ENCODE data around the gene HSPG2.
"Not testable (repeated sequence)": the region's sequence is repeated elsewhere in the genome, so short reads cannot be mapped to it uniquely, and the experiment has no call there.

Gene HSPG2

GRCh38 chr1:21955501-21956281, 18.6 kb upstream of the HSPG2 start:
- DNase-seq: no peak

- no peak for DNase-seq
These were observed 17.9 kb upstream of the HSPG2 start for GRCh38 chr1:21955058-21955457.

- DNase-seq: no peak
These were observed 15.8 kb upstream of the HSPG2 start for GRCh38 chr1:21952786-21953520.

GRCh38 chr1:21951226-21951870, 14.2 kb upstream of the HSPG2 start:
- no peak for DNase-seq

GRCh38 chr1:21950734-21951133, 13.6 kb upstream of the HSPG2 start:
- no peak for DNase-seq

- no peak for DNase-seq
These were observed 9.9 kb upstream of the HSPG2 start for GRCh38 chr1:21946836-21947587.

GRCh38 chr1:21944733-21945073, 7.6 kb upstream of the HSPG2 start:
- no peak for DNase-seq

- not testable (repeated sequence) for DNase-seq
These were observed 6.0 kb upstream of the HSPG2 start for GRCh38 chr1:21942959-21943640.

- no peak for DNase-seq
These were observed 5.4 kb upstream of the HSPG2 start for GRCh38 chr1:21942464-21942863.

GRCh38 chr1:21941370-21941769, 4.3 kb upstream of the HSPG2 start:
- DNase-seq: no peak

GRCh38 chr1:21940492-21940891, 3.4 kb upstream of the HSPG2 start:
- no peak for DNase-seq

GRCh38 chr1:21939650-21940374, 2.7 kb upstream of the HSPG2 start:
- DNase-seq: no peak

- DNase-seq: no peak
These were observed 1.8 kb upstream of the HSPG2 start for GRCh38 chr1:21938732-21939538.

- no peak for DNase-seq
These were observed 437 bp upstream of the HSPG2 start for GRCh38 chr1:21937372-21938121.

GRCh38 chr1:21936366-21937031, 611 bp downstream of the HSPG2 start:
- DNase-seq: no peak

- no peak for DNase-seq
These were observed 1.2 kb downstream of the HSPG2 start for GRCh38 chr1:21935891-21936365.

- DNase-seq: no peak
These were observed 1.7 kb downstream of the HSPG2 start for GRCh38 chr1:21935393-21935804.

- peak; percentile 39 for DNase-seq
These were observed 3.5 kb downstream of the HSPG2 start for GRCh38 chr1:21933397-21934248.

- DNase-seq: no peak
These were observed 5.0 kb downstream of the HSPG2 start for GRCh38 chr1:21932127-21932526.

All from SHP77 treated with DMSO at 0.1 percent for 48 hours (cell line).